Measurements from ENCODE around the gene RFK. TPM values are rescaled to one million over a fixed set of nuclear protein-coding genes. Genes with fewer than 3 reads are reported as not detected.
"Not testable (repeated sequence)": the region's sequence is repeated elsewhere in the genome, so short reads cannot be mapped to it uniquely, and the experiment has no call there.

Gene RFK
- total RNA-seq, 4 donors from 2014 or later: 29.3 to 40.0 (median 34.8) TPM

DNA sequence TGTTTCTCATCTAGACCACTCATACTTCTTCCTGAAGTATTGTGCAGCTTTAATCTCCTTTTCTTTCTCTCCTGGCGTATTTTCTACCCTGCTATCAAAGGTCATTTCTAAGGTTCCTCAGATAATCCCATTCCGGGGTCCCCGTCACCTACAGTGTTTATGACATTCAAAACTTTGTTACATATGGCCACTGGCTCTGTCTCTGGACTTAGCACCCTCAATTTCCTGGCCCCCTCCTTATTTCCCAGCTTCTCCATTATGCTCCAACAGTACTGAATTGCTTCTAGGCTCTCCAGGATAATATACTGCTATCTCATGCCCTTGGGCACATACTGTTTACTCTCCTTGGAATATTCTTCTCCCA, 31.2 kb downstream of the RFK start:
- Histone ChIP-seq H3K4me1 (no peaks in the 10 kb centered on the region), H3K9me3 (no peaks in the 10 kb centered on the region), H3K27me3 (no peaks in the 10 kb centered on the region), H3K4me3 (replicated peaks in 1 of 3) (no peak overlapping the region), H3K27ac (no peak overlapping the region), H3K36me3 (no peaks in the 10 kb centered on the region)
- intact Hi-C loops (cut with DNase I): no loop called here
- WGBS, 2 donors: 92 to 96% methylated on average over 3 of the region's 3 CpGs
- TF ChIP-seq, protein P1, sequence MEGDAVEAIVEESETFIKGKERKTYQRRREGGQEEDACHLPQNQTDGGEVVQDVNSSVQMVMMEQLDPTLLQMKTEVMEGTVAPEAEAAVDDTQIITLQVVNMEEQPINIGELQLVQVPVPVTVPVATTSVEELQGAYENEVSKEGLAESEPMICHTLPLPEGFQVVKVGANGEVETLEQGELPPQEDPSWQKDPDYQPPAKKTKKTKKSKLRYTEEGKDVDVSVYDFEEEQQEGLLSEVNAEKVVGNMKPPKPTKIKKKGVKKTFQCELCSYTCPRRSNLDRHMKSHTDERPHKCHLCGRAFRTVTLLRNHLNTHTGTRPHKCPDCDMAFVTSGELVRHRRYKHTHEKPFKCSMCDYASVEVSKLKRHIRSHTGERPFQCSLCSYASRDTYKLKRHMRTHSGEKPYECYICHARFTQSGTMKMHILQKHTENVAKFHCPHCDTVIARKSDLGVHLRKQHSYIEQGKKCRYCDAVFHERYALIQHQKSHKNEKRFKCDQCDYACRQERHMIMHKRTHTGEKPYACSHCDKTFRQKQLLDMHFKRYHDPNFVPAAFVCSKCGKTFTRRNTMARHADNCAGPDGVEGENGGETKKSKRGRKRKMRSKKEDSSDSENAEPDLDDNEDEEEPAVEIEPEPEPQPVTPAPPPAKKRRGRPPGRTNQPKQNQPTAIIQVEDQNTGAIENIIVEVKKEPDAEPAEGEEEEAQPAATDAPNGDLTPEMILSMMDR (IDR thresholded peaks at IDR 0.05): no peak
- TF ChIP-seq POLR2A (IDR thresholded peaks at IDR 0.05): no peak
- DNase-seq: no peak

DNA sequence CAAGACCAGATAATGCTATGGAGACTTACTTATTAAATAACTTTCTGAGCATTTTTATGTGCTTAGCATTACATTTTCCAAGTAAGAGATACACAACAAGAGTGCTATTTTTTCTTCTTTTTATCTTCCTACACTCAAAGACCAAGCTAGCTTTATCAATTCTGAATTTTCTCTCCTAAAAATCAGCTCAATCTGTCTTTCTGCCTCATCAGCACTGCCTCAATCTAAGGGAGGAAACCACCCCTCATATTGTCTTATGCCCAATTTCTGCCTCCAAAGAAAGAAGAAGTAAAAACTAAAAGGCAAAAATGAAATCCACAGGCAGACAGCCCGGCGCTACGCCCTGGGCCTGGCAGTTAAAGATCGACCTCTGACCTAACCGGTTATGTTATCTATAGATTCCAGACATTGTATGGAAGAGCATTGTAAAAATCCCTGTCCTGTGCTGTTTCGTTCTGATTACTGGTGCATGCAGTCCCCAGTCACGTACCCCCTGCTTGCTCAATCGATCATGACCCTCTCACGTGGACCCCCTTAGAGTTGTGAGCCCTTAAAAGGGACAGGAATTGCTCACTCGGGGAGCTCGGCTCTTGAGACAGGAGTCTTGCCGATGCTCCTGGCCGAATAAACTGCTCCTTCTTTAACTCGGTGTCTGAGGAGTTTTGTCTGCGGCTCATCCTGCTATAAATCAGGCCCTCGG, 31.7 kb downstream of the RFK start:
- H3K4me1 ChIP-seq; H3K4me3 ChIP-seq (replicated peaks in 1 of 3); H3K9me3 ChIP-seq; intact Hi-C loops (cut with DNase I); DNase-seq; H3K36me3 ChIP-seq; H3K27ac ChIP-seq; H3K27me3 ChIP-seq: not testable (repeated sequence)
- WGBS, 2 donors: 70 to 73% methylated on average over 16 of the region's 16 CpGs

DNA sequence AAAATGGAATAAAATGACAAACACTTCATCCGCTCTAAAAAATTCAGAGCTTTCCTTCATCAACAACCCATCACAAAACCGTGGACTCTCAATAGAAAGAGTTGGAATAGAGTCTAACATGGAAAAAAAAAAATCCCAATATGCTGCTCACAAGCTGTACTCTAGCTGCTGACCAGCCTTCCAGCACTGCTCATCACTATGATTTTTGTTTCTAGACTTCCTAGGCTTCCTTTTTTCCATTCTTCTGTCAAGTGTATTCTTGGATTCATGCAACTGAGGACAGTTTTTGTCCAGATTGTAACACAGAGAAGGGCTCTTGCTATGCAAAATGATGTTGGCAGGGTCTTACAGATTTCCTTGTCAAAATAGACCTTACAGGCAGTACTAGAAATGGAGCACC, 34.5 kb downstream of the RFK start:
- Histone ChIP-seq H3K9me3 (no peaks in the 10 kb centered on the region), H3K27me3 (no peaks in the 10 kb centered on the region), H3K4me3 (replicated peaks in 1 of 3) (no peak overlapping the region), H3K36me3 (no peaks in the 10 kb centered on the region), H3K4me1 (no peaks in the 10 kb centered on the region), H3K27ac (no peak overlapping the region)
- intact Hi-C loops (cut with DNase I): no loop called here
- TF ChIP-seq, protein P1 (IDR thresholded peaks at IDR 0.05): no peak
- no peak for TF ChIP-seq POLR2A (IDR thresholded peaks at IDR 0.05)
- DNase-seq: no peak
- WGBS, 2 donors: 80 to 87% methylated on average over 2 of the region's 2 CpGs

DNA sequence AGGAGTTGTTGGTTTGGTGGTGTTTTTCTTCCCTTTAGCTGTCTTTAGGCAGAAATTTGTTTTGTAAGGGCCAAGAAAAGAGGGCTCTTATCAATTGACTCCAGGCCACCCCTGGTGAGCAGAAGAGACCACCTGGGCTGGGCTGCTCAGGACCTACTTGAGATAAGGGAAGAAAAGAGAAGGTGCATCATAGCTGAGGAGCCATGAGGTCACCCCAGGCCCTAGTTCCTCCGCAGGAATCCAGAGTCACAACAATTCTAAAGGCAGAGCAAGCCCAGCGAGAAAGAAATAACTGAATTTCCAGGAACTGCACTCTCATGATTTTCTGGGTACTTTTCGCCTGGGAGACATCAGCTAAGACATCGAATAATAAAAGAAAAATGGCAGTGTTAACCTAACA, 34.9 kb downstream of the RFK start:
- no peak overlapping the region for H3K4me3 ChIP-seq (replicated peaks in 1 of 3)
- intact Hi-C loops (cut with DNase I): no loop called here
- WGBS, 2 donors: 93 to 95% methylated on average over 4 of the region's 4 CpGs
- DNase-seq: no peak
- H3K27ac ChIP-seq: no peak overlapping the region
- no peaks in the 10 kb centered on the region for H3K36me3 ChIP-seq
- TF ChIP-seq POLR2A (IDR thresholded peaks at IDR 0.05): no peak
- TF ChIP-seq, protein P1 (IDR thresholded peaks at IDR 0.05): no peak
- no peaks in the 10 kb centered on the region for H3K27me3 ChIP-seq
- no peaks in the 10 kb centered on the region for H3K9me3 ChIP-seq
- H3K4me1 ChIP-seq: no peaks in the 10 kb centered on the region

DNA sequence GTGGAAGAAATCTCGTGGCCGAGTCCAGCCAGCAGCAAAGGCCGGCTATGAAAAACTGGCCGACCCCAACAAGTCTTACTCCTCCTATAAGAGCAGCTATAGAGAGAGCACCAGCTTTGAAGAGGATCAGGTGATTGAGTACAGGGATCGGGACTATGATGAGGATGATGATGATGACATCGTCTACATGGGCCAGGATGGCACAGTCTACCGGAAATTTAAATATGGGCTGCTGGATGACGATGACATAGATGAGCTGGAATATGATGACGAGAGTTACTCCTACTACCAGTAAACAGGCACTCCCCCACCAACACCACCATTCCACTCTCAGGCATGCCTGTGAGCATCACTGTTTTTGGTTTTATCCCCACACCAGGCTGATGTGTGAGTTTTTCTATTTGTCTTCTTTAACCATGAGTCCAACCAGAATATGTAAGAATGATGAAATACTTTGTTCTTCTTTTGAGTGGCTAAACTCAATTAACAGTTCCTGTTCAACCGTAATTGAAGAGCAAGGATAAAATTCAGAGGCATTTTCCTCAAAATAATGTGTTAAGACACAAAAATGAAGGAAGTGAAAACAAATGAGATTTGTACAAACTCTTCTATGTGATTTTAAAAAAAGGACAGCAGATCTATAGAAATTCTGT, 35.5 kb downstream of the RFK start:
- no peaks in the 10 kb centered on the region for H3K9me3 ChIP-seq
- no peaks in the 10 kb centered on the region for H3K27me3 ChIP-seq
- DNase-seq: no peak
- intact Hi-C loops (cut with DNase I): no loop called here
- 93 to 94% methylated on average over 10 of the region's 10 CpGs for WGBS, 2 donors
- H3K27ac ChIP-seq: no peak overlapping the region
- H3K4me3 ChIP-seq (replicated peaks in 1 of 3): no peak overlapping the region
- H3K4me1 ChIP-seq: no peaks in the 10 kb centered on the region
- no peak for TF ChIP-seq POLR2A (IDR thresholded peaks at IDR 0.05)
- TF ChIP-seq, protein P1 (IDR thresholded peaks at IDR 0.05): no peak
- H3K36me3 ChIP-seq: no peaks in the 10 kb centered on the region

All from thyroid gland (tissue), 4 donors.